Kidney (tissue), 22 donors: ENCODE data around the gene TAF7. TPM values are rescaled to one million over a fixed set of nuclear protein-coding genes. Genes with fewer than 3 reads are reported as not detected.

ENCODE experiments used
- DNase-seq, 5 donors: peaks; one replicate each; pipeline ENCODE4 v3.0.0-alpha.2; 2013 to 2020
- FAIRE-seq: peaks from 2 replicates; lab custom pipeline; 2012; peaks lifted over from hg19 to GRCh38; lab: Jason Lieb, UNC
- H3K27ac ChIP-seq, 2 donors: one replicate each; pipeline ENCODE4 v1.7.0; 2013; ENCODE audit warnings: low read depth in 2 of 2, low read length in 2 of 2, inconsistent platforms in 1 of 2
- H3K27me3 ChIP-seq: one replicate; pipeline ENCODE4 v1.7.1; 2013; ENCODE audit warnings: low read length, inconsistent platforms; ENCODE audit not compliant: control insufficient read depth, insufficient read depth
- H3K36me3 ChIP-seq, 3 donors: one replicate each; pipeline versions ENCODE4 v1.7.0 to v1.7.1; 2013; ENCODE audit warnings: low read length in 3 of 3, control low read depth in 1 of 3, inconsistent platforms in 1 of 3; ENCODE audit not compliant: insufficient read depth in 3 of 3, control insufficient read depth in 2 of 3
- H3K4me1 ChIP-seq, 3 donors: one replicate each; pipeline versions ENCODE4 v1.7.0 to v1.7.1; 2013; ENCODE audit warnings: low read length in 3 of 3, inconsistent platforms in 1 of 3, low read depth in 1 of 3; ENCODE audit not compliant: control insufficient read depth in 2 of 3, insufficient read depth in 2 of 3
- H3K4me3 ChIP-seq, 3 donors: one replicate each; pipeline versions ENCODE4 v1.7.0 to v1.8.1; 2013; ENCODE audit warnings: low read length in 3 of 3, control low read depth in 1 of 3, inconsistent platforms in 1 of 3
- H3K9ac ChIP-seq, 3 donors: one replicate each; pipeline versions ENCODE4 v1.7.0 to v1.7.1; 2013; ENCODE audit warnings: low read length in 3 of 3, control low read depth in 1 of 3, inconsistent platforms in 1 of 3
- H3K9me3 ChIP-seq, 3 donors: one replicate each; pipeline versions ENCODE4 v1.7.0 to v1.7.1; 2013; ENCODE audit warnings: low read length in 3 of 3, control low read depth in 1 of 3, inconsistent platforms in 1 of 3; ENCODE audit not compliant: control insufficient read depth in 2 of 3, insufficient read depth in 1 of 3
- intact Hi-C: fragments of 100-400 bp; cut with DNase I; formaldehyde crosslinking; loops from one replicate; pipeline ENCODE4 v1.11.1; 2022
- long read RNA-seq, 10 donors: library from polyadenylated mRNA in 1 of 10; unstranded in 1 of 10; transcript quantifications; one replicate each; pipeline ENCODE4 v2.0.0 and lab custom pipeline, GENCODE V29; 2021 to 2026
- polyA plus RNA-seq: library from polyadenylated mRNA; stranded (reverse); fragments of 350-450 nt; fragmentation: Illumina TruSeq; extraction: RNeasy Lipid Tissue Mini Kit (QIAGEN cat#74804); gene quantifications from one replicate; pipeline ENCODE4 v1.2.3, GENCODE V29; 2014; ENCODE audit warnings: low read depth, low replicate concordance; ENCODE audit not compliant: insufficient read depth
- total RNA-seq: library from RNA; stranded (reverse); fragmentation: NEBNext Ultra II Directional; extraction: Animal tissue kit (Norgen Biotek cat#: 25700); gene quantifications from one replicate; pipeline ENCODE4 v1.2.1, GENCODE V29; 2021
- TF ChIP-seq, protein P1 (sequence below): IDR thresholded peaks from 3 replicates; pipeline ENCODE4 v1.5.1; 2012; ENCODE audit warnings: mild to moderate bottlenecking, moderate library complexity, borderline replicate concordance; ENCODE audit not compliant: insufficient read depth; ENCODE audit errors: extremely low read depth
- donor health status: control.
- donor health status: control.
- donor health status: control.
- donor health status: control.
- donor health status: control.
- donor health status: DM: yes; HTN: yes; CAD: no.
- donor health status: Normal renal cell carcinoma (clear cell type).

TAF7 gene
- total RNA-seq: 73.5 TPM
- 71.3 TPM for polyA plus RNA-seq
- long read RNA-seq, donor 1, transcript TAF7-201 (1 exons, 2,334 nt): major isoform, 172 of 172 reads
- long read RNA-seq, donor 1, partial matches to known transcripts: 0 of 172 reads
- long read RNA-seq, donor 1, other reads (novel, unspliced or antisense): 0 of 172 reads
- long read RNA-seq, donor 2, transcript TAF7-201 (1 exons, 2,334 nt): major isoform, 184 of 184 reads
- long read RNA-seq, donor 2, partial matches to known transcripts: 0 of 184 reads
- long read RNA-seq, donor 2, other reads (novel, unspliced or antisense): 0 of 184 reads
- long read RNA-seq, donor 3, transcript TAF7-201 (1 exons, 2,334 nt): major isoform, 243 of 243 reads
- long read RNA-seq, donor 3, partial matches to known transcripts: 0 of 243 reads
- long read RNA-seq, donor 3, other reads (novel, unspliced or antisense): 0 of 243 reads
- long read RNA-seq, donor 4, transcript TAF7-201 (1 exons, 2,334 nt): major isoform, 113 of 113 reads
- long read RNA-seq, donor 4, partial matches to known transcripts: 0 of 113 reads
- long read RNA-seq, donor 4, other reads (novel, unspliced or antisense): 0 of 113 reads
- long read RNA-seq, donor 5, transcript TAF7-201 (1 exons, 2,334 nt): major isoform, 23 of 23 reads
- long read RNA-seq, donor 5, partial matches to known transcripts: 0 of 23 reads
- long read RNA-seq, donor 5, other reads (novel, unspliced or antisense): 0 of 23 reads
- long read RNA-seq, donor 6, transcript TAF7-201 (1 exons, 2,334 nt): major isoform, 262 of 262 reads
- long read RNA-seq, donor 6, partial matches to known transcripts: 0 of 262 reads
- long read RNA-seq, donor 6, other reads (novel, unspliced or antisense): 0 of 262 reads
- long read RNA-seq, donor 7, transcript TAF7-201 (1 exons, 2,334 nt): major isoform, 95 of 97 reads
- long read RNA-seq, donor 7, partial matches to known transcripts: 0 of 97 reads
- long read RNA-seq, donor 7, other reads (novel, unspliced or antisense): 2 of 97 reads
- long read RNA-seq, donor 8, transcript TAF7-201 (1 exons, 2,334 nt): major isoform, 200 of 200 reads
- long read RNA-seq, donor 8, partial matches to known transcripts: 0 of 200 reads
- long read RNA-seq, donor 8, other reads (novel, unspliced or antisense): 0 of 200 reads
- long read RNA-seq, donor 9, transcript TAF7-201 (1 exons, 2,334 nt): major isoform, 94 of 94 reads
- long read RNA-seq, donor 9, partial matches to known transcripts: 0 of 94 reads
- long read RNA-seq, donor 9, other reads (novel, unspliced or antisense): 0 of 94 reads
- long read RNA-seq, donor 10, transcript TAF7-201 (1 exons, 2,334 nt): major isoform, 169 of 169 reads
- long read RNA-seq, donor 10, partial matches to known transcripts: 0 of 169 reads
- long read RNA-seq, donor 10, other reads (novel, unspliced or antisense): 0 of 169 reads

GRCh38 chr5:141320225-141321169, at the start of gene TAF7:
TAF7 (minus strand) TSS chr5:141320784; CDS start chr5:141320044, 740 bp downstream.
- H3K9ac ChIP-seq: peak within 1 kb of the TSS; percentile 72 to 92 (median 86)
- H3K27ac ChIP-seq: peak within 1 kb of the TSS; percentile 85 to 88
- DNase-seq (peak; percentile 94 to 98 (median 96)), FAIRE-seq (no peak)
- peaks cover 0 to 12% (median 11%) of the 10 kb centered on the region in 3 donors for H3K36me3 ChIP-seq
- H3K9me3 ChIP-seq: peaks cover 17 to 54% (median 37%) of the 10 kb centered on the region in 3 donors
- no peaks in the 10 kb centered on the region for H3K27me3 ChIP-seq
- TF ChIP-seq, protein P1, sequence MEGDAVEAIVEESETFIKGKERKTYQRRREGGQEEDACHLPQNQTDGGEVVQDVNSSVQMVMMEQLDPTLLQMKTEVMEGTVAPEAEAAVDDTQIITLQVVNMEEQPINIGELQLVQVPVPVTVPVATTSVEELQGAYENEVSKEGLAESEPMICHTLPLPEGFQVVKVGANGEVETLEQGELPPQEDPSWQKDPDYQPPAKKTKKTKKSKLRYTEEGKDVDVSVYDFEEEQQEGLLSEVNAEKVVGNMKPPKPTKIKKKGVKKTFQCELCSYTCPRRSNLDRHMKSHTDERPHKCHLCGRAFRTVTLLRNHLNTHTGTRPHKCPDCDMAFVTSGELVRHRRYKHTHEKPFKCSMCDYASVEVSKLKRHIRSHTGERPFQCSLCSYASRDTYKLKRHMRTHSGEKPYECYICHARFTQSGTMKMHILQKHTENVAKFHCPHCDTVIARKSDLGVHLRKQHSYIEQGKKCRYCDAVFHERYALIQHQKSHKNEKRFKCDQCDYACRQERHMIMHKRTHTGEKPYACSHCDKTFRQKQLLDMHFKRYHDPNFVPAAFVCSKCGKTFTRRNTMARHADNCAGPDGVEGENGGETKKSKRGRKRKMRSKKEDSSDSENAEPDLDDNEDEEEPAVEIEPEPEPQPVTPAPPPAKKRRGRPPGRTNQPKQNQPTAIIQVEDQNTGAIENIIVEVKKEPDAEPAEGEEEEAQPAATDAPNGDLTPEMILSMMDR: peak; percentile 74
- peak within 1 kb of the TSS; percentile 88 to 96 (median 96) for H3K4me3 ChIP-seq
- intact Hi-C loops: no loop called here
- peaks cover 0 to 3% (median 2%) of the 10 kb centered on the region in 3 donors for H3K4me1 ChIP-seq

DNA sequence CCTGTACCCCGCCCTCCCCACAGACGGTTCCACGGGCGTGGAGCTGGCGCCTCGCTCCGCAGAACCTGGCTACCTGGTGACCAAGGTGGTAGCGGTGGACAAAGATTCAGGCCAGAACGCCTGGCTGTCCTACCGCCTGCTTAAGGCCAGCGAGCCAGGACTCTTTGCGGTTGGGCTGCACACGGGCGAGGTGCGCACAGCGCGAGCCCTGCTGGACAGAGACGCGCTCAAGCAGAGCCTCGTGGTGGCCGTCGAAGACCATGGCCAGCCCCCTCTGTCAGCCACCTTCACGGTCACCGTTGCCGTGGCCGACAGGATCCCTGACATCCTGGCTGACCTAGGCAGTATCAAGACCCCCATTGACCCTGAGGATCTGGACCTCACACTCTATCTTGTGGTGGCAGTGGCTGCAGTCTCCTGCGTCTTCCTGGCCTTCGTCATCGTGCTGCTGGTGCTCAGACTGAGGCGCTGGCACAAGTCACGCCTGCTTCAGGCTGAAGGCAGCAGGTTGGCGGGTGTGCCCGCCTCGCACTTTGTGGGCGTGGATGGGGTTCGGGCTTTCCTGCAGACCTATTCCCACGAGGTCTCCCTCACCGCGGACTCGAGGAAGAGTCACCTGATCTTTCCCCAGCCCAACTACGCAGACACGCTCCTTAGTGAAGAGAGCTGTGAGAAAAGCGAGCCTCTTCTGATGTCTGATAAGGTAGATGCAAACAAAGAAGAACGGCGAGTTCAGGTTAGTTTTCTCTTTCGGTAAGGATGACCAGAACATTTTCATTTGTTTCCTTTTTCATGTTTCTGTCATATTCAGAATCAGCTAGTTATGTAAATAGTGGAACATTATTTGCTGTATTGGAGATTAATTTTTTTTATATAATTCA, 45.7 kb upstream of the TAF7 start:
- no peaks in the 10 kb centered on the region for H3K36me3 ChIP-seq
- H3K27ac ChIP-seq: no peak overlapping the region
- DNase-seq: no peak
- TF ChIP-seq, protein P1: no peak
- no peak overlapping the region for H3K9ac ChIP-seq
- no peaks in the 10 kb centered on the region for H3K27me3 ChIP-seq
- intact Hi-C loops: no loop called here
- peak overlapping the region in 1 of 3 donors; percentile 3 for H3K4me3 ChIP-seq
- FAIRE-seq: no peak
- H3K4me1 ChIP-seq: no peaks in the 10 kb centered on the region
- peaks cover 0 to 66% (median 27%) of the 10 kb centered on the region in 3 donors for H3K9me3 ChIP-seq
